NCI-H2171 treated with DMSO at 0.1 percent for 48 hours (cell line): ENCODE measurements around the gene XIST.
"Not testable (repeated sequence)": the region's sequence is repeated elsewhere in the genome, so short reads cannot be mapped to it uniquely, and the experiment has no call there.

Experiments used
- DNase-seq: peaks from one replicate; lab custom pipeline; 2025; lab: John Stamatoyannopoulos, UW

Gene XIST

DNA sequence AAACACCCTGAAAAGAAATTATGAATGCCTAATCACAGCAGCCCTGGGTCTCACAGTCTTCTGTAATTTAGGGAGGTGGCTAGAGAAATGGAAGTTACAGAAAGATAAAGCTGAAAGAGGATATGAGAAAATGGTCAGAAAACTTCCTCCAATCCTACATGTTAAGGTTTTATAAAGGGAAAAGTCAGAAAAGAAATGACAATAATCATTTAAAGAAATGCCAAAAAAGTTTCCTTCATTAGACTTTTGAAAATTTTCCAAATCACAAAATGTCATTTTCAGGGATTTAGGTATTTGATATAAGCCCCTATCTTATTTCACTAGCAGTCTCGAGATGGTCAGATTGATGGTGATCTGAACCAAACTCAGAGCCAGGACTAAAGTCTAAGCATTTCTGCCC is 13.4 kb downstream of the XIST start:
- no peak for DNase-seq

- DNase-seq = no peak
Measured at GRCh38 chrX:73838123-73838522, 14.4 kb downstream of the XIST start.

GRCh38 chrX:73836956-73837477 is 15.5 kb downstream of the XIST start:
- DNase-seq = no peak

DNA sequence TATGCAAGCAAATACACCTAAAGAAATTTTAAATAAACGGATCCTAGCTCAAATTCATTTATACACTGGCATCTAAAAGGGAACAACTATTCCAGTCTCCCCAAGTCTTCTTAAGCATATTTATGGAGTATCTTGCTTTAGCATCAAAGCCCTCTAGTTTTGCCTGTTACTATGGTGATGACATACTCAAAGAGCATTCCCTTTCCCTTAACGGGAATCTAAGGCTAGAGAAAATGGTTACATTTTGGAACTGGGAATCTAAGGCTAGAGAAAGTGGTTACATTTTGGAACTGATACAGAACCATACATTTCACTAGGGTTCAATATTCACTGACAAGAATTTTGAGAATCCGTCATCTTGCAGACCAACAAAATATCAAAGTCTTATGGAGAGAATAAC is 18.3 kb downstream of the XIST start:
- no peak for DNase-seq

DNA sequence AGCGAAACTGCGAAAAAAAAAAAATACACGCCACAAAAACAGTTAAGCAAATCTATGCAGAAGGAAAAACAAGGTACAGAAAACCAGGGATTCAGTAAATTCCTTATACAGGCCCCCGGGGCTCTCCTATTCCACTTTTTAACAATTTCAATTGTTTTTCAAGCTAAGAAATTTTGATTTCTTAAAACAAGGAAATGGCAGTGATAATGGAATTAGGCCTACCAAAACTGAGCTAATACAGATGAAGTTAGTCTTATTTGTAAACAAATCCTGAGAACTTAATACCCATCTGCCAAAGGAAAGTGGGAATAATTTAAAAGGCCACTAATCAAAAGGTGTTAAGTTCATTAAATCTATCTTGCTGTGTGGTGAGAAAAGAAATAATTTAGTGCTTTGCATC is 20.2 kb downstream of the XIST start:
- DNase-seq = no peak

DNA sequence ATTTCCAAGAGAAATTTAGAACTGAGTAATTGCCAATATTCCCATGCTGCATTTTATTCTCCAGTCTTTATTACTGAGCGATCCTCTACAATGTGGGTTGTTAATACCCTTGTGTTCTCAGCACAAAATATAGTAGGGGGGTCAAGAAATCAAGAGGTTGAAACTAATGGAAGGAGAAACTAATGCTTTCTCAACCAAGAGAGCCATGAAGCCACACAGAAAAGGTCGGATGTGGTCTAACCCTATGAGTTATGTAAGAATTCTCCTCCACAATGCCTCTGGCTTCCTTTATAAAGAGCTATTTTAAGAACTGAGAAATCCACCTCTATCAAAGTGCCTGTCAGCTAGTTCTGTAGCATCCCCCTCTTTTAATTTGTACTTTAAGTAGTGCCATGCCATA is 21.0 kb downstream of the XIST start:
- no peak for DNase-seq

GRCh38 chrX:73830489-73831414 is 21.8 kb downstream of the XIST start:
- DNase-seq = no peak

GRCh38 chrX:73829890-73830466 is 22.5 kb downstream of the XIST start:
- no peak for DNase-seq

DNA sequence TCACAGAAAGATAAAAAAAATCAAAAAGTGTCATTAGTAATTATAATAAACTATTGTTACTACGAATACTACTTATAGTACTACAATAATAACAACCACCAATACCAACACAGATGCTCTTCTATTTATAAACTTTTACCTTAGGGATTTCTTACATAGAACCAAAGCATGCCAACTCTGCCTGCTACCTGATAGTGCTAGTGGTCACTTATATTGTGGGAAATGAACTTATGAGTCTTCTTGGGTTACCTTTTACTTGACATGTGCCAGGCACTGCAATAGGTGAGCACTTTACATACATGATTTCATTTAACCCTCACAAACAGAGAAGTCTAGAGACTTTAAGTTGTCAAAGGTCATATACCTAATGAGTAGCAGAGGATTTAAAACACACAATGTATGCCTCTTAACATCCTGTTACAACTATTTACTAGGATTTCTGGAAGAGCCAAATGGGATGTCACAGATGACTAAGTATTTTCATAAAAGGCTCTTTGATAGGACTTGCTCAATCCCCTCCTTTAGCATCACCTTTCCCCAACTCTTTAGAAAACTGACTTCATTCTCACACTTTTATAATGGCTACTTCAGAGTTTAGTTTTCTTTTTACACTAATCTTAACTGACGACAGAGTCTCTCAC is 24.3 kb downstream of the XIST start:
- no peak for DNase-seq

- DNase-seq = no peak
Measured at GRCh38 chrX:73827406-73827805, 25.1 kb downstream of the XIST start.

GRCh38 chrX:73826996-73827395 is 25.5 kb downstream of the XIST start:
- DNase-seq = no peak

DNA sequence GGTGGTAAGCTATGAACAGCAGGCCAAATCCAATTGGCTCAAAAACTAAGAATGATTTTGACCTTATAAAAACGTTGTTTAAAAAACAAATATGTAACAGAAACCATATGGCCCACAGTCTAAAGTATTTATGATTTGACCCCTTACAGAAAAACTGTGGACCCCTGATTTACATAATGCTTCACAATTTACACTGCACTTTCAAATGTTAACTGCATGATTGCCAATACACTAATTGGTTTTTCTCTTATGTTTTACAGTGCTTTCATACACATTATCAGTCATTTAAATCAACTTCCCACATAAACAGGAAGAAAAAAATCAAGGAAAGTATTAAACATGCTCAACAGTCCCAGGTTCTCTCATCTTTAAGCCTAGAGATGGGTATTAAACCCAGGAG is 26.9 kb downstream of the XIST start:
- no peak for DNase-seq

DNA sequence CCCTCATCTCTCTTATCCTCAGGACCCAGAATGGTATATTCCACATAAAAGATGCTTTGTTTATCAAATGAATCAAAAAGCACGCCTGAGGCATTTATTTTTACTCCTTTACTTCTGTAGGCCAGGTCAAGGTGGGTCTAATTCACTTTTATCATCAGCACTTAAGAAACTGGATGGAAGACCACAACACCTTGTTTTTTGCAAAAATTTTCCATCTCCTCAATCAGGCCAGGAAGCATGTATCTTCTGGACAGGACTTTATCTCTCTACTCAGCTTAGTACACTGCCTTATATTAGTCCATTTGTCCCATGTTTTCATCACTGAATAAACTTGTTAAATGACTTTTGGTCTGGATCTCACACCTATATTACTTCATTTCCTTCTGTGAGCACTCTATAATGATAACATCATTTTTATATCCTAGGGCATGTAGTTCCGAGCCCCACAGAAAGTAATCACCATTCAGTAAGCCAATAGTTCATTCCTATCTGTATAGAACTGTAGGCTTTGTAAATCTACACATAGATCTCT is 29.0 kb downstream of the XIST start:
- DNase-seq = no peak

- no peak for DNase-seq
Measured at GRCh38 chrX:73822775-73823174, 29.7 kb downstream of the XIST start.

- DNase-seq = no peak
Measured at GRCh38 chrX:73821921-73822559, 30.5 kb downstream of the XIST start.

DNA sequence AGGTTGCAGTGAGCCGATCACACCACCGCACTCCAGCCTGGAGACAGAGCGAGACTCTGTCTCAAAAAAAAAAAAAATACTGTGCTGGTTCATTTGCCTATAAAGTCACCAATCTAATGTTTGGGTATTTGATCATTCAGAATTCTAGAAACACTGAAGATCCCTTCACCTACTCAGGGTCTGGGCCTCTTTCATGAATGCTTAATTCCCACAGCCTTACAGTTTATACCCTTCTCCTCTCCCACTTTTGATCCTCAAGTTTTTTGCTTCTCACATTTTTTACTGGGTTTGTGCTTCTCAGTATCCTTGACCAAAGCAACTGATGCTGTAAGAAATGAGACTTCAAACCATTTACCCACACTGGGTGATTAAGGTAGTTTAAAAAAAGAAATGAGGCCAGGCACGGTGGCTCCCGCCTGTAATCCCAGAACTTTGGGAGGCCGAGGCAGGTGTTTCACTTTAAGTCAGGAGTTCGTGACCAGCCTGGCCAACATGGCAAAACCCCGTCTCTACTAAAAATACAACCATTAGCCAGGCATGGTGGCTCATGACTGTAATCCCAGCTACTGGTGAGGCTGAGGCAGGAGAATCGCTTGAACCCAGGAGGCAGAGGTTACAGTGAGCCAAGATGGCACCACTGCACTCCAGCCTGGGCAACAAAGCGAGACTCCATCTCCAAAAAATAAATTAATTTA is 32.5 kb downstream of the XIST start:
- DNase-seq = not testable (repeated sequence)

GRCh38 chrX:73818200-73819116 is 34.1 kb downstream of the XIST start:
- DNase-seq = no peak

GRCh38 chrX:73817393-73818199 is 34.9 kb downstream of the XIST start:
- no peak for DNase-seq

DNA sequence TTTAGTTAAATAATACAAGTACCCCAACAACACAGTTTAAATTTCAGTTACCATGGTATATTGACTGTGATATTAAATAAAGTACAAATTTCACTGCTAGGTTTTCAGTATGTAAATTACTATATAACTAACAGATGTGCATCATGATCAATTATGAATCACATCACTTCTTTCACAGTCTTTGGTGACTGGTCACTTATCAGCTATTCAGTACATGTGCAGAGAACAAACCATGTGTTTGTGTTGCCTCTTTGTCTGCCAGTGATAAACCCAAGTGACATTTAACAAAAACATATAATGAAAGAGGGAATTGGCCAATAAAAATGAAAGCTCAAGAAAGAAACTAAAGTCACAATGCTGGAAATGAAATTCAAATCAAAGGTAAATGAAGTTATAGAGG is 40.3 kb downstream of the XIST start:
- DNase-seq = no peak

- not testable (repeated sequence) for DNase-seq
Measured at GRCh38 chrX:73804109-73804508, 48.4 kb downstream of the XIST start.
